ENCODE results near the gene IRF6.

The IRF6 gene

DNA sequence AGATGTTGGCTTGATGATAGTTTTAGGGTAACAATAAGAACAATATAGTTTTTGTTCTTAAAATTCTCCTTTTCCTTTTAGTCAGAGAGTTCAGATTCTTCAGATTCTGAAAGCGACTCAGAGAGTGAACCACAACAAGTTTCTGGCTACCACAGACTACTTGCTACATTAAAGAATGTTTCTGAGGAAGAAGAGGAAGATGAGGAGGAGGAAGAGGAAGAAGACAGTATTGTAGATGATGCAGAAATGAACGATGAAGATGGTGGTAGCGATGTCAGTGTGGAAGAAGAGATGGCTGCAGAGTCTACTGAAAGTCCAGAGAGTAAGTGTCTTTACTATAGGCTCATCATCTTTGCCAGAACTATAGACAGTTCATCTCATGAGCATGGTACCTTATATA is 24.8 kb upstream of the IRF6 start:
- TF ChIP-seq, protein P1, sequence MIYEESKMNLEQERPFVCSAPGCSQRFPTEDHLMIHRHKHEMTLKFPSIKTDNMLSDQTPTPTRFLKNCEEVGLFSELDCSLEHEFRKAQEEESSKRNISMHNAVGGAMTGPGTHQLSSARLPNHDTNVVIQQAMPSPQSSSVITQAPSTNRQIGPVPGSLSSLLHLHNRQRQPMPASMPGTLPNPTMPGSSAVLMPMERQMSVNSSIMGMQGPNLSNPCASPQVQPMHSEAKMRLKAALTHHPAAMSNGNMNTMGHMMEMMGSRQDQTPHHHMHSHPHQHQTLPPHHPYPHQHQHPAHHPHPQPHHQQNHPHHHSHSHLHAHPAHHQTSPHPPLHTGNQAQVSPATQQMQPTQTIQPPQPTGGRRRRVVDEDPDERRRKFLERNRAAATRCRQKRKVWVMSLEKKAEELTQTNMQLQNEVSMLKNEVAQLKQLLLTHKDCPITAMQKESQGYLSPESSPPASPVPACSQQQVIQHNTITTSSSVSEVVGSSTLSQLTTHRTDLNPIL (CRISPR knock-in tag; IDR thresholded peaks at IDR 0.05; ENCODE audit: low read depth): no peak
- TF ChIP-seq ISL1 (CRISPR knock-in tag; IDR thresholded peaks at IDR 0.05) (no peak), PPARA (CRISPR knock-in tag; IDR thresholded peaks at IDR 0.05; ENCODE audit: borderline replicate concordance) (no peak), ARNTL (CRISPR knock-in tag; IDR thresholded peaks at IDR 0.05; ENCODE audit: borderline replicate concordance, low read depth) (no peak), TOX (CRISPR knock-in tag; IDR thresholded peaks at IDR 0.05; ENCODE audit: borderline replicate concordance) (no peak), ZNF70 (CRISPR knock-in tag; IDR thresholded peaks at IDR 0.05) (no peak), ESRRG (CRISPR knock-in tag; IDR thresholded peaks at IDR 0.05) (no peak), SNAI2 (CRISPR knock-in tag; IDR thresholded peaks at IDR 0.05) (no peak), RARB (CRISPR knock-in tag; IDR thresholded peaks at IDR 0.05) (no peak), CSDC2 (CRISPR knock-in tag; IDR thresholded peaks at IDR 0.05) (no peak), ZNF565 (CRISPR knock-in tag; conservative IDR thresholded peaks at IDR 0.05; ENCODE audit: low read depth) (no peak), GLIS3 (CRISPR knock-in tag; IDR thresholded peaks at IDR 0.05) (no peak), ZNF8 (CRISPR knock-in tag; IDR thresholded peaks at IDR 0.05) (no peak), OSR1 (CRISPR knock-in tag; IDR thresholded peaks at IDR 0.05) (no peak), ZFP30 (CRISPR knock-in tag; IDR thresholded peaks at IDR 0.05) (no peak), ZC3H10 (CRISPR knock-in tag; IDR thresholded peaks at IDR 0.05) (no peak), ZFP3 (CRISPR knock-in tag; IDR thresholded peaks at IDR 0.05) (no peak)
- TF ChIP-seq, protein P2, sequence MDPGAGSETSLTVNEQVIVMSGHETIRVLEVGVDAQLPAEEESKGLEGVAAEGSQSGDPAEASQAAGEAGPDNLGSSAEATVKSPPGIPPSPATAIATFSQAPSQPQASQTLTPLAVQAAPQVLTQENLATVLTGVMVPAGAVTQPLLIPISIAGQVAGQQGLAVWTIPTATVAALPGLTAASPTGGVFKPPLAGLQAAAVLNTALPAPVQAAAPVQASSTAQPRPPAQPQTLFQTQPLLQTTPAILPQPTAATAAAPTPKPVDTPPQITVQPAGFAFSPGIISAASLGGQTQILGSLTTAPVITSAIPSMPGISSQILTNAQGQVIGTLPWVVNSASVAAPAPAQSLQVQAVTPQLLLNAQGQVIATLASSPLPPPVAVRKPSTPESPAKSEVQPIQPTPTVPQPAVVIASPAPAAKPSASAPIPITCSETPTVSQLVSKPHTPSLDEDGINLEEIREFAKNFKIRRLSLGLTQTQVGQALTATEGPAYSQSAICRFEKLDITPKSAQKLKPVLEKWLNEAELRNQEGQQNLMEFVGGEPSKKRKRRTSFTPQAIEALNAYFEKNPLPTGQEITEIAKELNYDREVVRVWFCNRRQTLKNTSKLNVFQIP (CRISPR knock-in tag; IDR thresholded peaks at IDR 0.05; ENCODE audit: borderline replicate concordance, low read depth): no peak
- TF ChIP-seq, protein P3, sequence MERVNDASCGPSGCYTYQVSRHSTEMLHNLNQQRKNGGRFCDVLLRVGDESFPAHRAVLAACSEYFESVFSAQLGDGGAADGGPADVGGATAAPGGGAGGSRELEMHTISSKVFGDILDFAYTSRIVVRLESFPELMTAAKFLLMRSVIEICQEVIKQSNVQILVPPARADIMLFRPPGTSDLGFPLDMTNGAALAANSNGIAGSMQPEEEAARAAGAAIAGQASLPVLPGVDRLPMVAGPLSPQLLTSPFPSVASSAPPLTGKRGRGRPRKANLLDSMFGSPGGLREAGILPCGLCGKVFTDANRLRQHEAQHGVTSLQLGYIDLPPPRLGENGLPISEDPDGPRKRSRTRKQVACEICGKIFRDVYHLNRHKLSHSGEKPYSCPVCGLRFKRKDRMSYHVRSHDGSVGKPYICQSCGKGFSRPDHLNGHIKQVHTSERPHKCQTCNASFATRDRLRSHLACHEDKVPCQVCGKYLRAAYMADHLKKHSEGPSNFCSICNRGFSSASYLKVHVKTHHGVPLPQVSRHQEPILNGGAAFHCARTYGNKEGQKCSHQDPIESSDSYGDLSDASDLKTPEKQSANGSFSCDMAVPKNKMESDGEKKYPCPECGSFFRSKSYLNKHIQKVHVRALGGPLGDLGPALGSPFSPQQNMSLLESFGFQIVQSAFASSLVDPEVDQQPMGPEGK (CRISPR knock-in tag; IDR thresholded peaks at IDR 0.05; ENCODE audit: borderline replicate concordance): no peak
- TF ChIP-seq, protein P4, sequence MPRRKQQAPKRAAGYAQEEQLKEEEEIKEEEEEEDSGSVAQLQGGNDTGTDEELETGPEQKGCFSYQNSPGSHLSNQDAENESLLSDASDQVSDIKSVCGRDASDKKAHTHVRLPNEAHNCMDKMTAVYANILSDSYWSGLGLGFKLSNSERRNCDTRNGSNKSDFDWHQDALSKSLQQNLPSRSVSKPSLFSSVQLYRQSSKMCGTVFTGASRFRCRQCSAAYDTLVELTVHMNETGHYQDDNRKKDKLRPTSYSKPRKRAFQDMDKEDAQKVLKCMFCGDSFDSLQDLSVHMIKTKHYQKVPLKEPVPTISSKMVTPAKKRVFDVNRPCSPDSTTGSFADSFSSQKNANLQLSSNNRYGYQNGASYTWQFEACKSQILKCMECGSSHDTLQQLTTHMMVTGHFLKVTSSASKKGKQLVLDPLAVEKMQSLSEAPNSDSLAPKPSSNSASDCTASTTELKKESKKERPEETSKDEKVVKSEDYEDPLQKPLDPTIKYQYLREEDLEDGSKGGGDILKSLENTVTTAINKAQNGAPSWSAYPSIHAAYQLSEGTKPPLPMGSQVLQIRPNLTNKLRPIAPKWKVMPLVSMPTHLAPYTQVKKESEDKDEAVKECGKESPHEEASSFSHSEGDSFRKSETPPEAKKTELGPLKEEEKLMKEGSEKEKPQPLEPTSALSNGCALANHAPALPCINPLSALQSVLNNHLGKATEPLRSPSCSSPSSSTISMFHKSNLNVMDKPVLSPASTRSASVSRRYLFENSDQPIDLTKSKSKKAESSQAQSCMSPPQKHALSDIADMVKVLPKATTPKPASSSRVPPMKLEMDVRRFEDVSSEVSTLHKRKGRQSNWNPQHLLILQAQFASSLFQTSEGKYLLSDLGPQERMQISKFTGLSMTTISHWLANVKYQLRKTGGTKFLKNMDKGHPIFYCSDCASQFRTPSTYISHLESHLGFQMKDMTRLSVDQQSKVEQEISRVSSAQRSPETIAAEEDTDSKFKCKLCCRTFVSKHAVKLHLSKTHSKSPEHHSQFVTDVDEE (CRISPR knock-in tag; IDR thresholded peaks at IDR 0.05): no peak
- ATAC-seq: no peak

DNA sequence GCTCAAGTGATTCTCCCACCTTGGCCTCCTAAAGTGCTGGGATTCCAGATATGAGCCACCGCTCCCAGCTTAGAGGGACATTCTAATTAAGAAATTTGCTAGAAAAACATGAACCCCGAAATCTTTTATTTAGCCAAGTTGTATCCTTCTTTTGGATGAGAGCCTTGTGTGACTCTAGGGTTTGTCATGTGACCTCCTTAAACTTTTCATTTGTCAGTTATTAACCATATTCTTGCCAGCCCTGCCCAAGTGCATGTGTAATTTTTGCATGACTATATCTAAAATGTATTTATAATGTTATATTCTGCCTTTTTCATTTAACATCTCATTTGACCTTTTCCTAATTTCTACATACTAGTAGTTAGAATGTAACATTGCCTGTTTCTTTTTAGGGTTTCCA is 23.8 kb upstream of the IRF6 start:
- ATAC-seq: no peak
- TF ChIP-seq ZFP30 (CRISPR knock-in tag; IDR thresholded peaks at IDR 0.05) (no peak), PPARA (CRISPR knock-in tag; IDR thresholded peaks at IDR 0.05; ENCODE audit: borderline replicate concordance) (no peak), ZFP3 (CRISPR knock-in tag; IDR thresholded peaks at IDR 0.05) (no peak), ESRRG (CRISPR knock-in tag; IDR thresholded peaks at IDR 0.05) (no peak), TOX (CRISPR knock-in tag; IDR thresholded peaks at IDR 0.05; ENCODE audit: borderline replicate concordance) (no peak), ARNTL (CRISPR knock-in tag; IDR thresholded peaks at IDR 0.05; ENCODE audit: borderline replicate concordance, low read depth) (no peak), GLIS3 (CRISPR knock-in tag; IDR thresholded peaks at IDR 0.05) (no peak), SNAI2 (CRISPR knock-in tag; IDR thresholded peaks at IDR 0.05) (no peak), RARB (CRISPR knock-in tag; IDR thresholded peaks at IDR 0.05) (no peak), BACH2 (CRISPR knock-in tag; IDR thresholded peaks at IDR 0.05; ENCODE audit: borderline replicate concordance) (no peak), ZC3H10 (CRISPR knock-in tag; IDR thresholded peaks at IDR 0.05) (no peak), CSDC2 (CRISPR knock-in tag; IDR thresholded peaks at IDR 0.05) (no peak)
- TF ChIP-seq, protein P5, sequence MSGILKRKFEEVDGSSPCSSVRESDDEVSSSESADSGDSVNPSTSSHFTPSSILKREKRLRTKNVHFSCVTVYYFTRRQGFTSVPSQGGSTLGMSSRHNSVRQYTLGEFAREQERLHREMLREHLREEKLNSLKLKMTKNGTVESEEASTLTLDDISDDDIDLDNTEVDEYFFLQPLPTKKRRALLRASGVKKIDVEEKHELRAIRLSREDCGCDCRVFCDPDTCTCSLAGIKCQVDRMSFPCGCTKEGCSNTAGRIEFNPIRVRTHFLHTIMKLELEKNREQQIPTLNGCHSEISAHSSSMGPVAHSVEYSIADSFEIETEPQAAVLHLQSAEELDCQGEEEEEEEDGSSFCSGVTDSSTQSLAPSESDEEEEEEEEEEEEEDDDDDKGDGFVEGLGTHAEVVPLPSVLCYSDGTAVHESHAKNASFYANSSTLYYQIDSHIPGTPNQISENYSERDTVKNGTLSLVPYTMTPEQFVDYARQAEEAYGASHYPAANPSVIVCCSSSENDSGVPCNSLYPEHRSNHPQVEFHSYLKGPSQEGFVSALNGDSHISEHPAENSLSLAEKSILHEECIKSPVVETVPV (CRISPR knock-in tag; IDR thresholded peaks at IDR 0.05): no peak
- TF ChIP-seq, protein P4 (CRISPR knock-in tag; IDR thresholded peaks at IDR 0.05): no peak
- TF ChIP-seq, protein P1 (CRISPR knock-in tag; IDR thresholded peaks at IDR 0.05; ENCODE audit: low read depth): no peak
- TF ChIP-seq, protein P2 (CRISPR knock-in tag; IDR thresholded peaks at IDR 0.05; ENCODE audit: borderline replicate concordance, low read depth): no peak

Data from SK-N-SH treated with all-trans-retinoic acid at 6 μM for 48 hours (cell line).